Ishikawa (cell line): Measurements from ENCODE around the gene KCNJ15.
A peak's percentile ranks its signal among the peaks of the same experiment; 100 is the strongest.

ENCODE experiments used
- CEBPB ChIP-seq: IDR thresholded peaks from 2 replicates; pipeline ENCODE4 v1.6.1; 2012
- CREB1 ChIP-seq: IDR thresholded peaks from 2 replicates; pipeline ENCODE4 v1.6.1; 2012; ENCODE audit warnings: low read depth
- EGR1 ChIP-seq: IDR thresholded peaks from 2 replicates; pipeline ENCODE4 v1.6.1; 2012
- EP300 ChIP-seq: IDR thresholded peaks from 2 replicates; pipeline ENCODE4 v1.6.1; 2012; ENCODE audit warnings: borderline replicate concordance
- FOXM1 ChIP-seq: IDR thresholded peaks from 2 replicates; pipeline ENCODE4 v1.6.1; 2012; ENCODE audit warnings: low read depth, borderline replicate concordance
- NFIC ChIP-seq: IDR thresholded peaks from 2 replicates; pipeline ENCODE4 v1.6.1; 2012
- RAD21 ChIP-seq: IDR thresholded peaks from 2 replicates; pipeline ENCODE4 v1.6.1; 2012; ENCODE audit warnings: low read depth
- TAF1 ChIP-seq: IDR thresholded peaks from 2 replicates; pipeline ENCODE4 v1.6.1; 2012; ENCODE audit warnings: low read depth, mild to moderate bottlenecking
- TCF12 ChIP-seq: IDR thresholded peaks from 2 replicates; pipeline ENCODE4 v1.6.1; 2012; ENCODE audit warnings: low read depth
- TEAD4 ChIP-seq: IDR thresholded peaks from 2 replicates; pipeline ENCODE4 v1.6.1; 2012
- YY1 ChIP-seq: IDR thresholded peaks from 2 replicates; pipeline ENCODE4 v1.6.1; 2012; ENCODE audit warnings: low read depth
- ZBTB7A ChIP-seq: IDR thresholded peaks from 2 replicates; pipeline ENCODE4 v1.6.1; 2012; ENCODE audit warnings: low read depth
- TF ChIP-seq, protein P1 (sequence below): IDR thresholded peaks from 2 replicates; pipeline ENCODE4 v1.6.1; 2012; ENCODE audit warnings: low read depth, mild to moderate bottlenecking
- TF ChIP-seq, protein P2 (sequence below): IDR thresholded peaks from 2 replicates; pipeline ENCODE4 v1.6.1; 2012
- TF ChIP-seq, protein P3 (sequence below): IDR thresholded peaks from 2 replicates; pipeline ENCODE4 v1.6.1; 2012

KCNJ15 gene

DNA sequence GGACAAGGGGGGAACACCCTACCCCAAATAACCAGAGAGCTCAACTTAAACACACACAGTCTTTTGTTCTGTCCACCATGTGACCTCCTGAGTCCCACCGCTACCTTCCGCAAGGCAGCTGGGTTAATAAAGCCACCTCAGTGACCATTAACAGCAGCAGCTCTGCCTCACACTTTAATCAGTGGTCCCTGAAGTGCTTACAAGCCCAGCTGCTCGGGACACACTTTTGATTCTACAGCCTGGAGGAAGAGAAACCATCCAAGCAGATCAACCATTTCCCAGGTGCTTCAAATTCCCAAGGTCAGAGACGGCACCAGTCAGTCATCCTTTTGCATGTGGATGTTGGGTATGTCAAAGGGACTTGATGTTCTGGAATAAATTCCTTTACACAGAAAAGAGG is 70.1 kb downstream of the KCNJ15 start:
- no peak for TF ChIP-seq TEAD4
- TF ChIP-seq ZBTB7A = no peak
- no peak for TF ChIP-seq NFIC
- TF ChIP-seq RAD21 = no peak
- TF ChIP-seq CEBPB = no peak
- TF ChIP-seq TAF1 = no peak
- no peak for TF ChIP-seq TCF12
- TF ChIP-seq, protein P1, sequence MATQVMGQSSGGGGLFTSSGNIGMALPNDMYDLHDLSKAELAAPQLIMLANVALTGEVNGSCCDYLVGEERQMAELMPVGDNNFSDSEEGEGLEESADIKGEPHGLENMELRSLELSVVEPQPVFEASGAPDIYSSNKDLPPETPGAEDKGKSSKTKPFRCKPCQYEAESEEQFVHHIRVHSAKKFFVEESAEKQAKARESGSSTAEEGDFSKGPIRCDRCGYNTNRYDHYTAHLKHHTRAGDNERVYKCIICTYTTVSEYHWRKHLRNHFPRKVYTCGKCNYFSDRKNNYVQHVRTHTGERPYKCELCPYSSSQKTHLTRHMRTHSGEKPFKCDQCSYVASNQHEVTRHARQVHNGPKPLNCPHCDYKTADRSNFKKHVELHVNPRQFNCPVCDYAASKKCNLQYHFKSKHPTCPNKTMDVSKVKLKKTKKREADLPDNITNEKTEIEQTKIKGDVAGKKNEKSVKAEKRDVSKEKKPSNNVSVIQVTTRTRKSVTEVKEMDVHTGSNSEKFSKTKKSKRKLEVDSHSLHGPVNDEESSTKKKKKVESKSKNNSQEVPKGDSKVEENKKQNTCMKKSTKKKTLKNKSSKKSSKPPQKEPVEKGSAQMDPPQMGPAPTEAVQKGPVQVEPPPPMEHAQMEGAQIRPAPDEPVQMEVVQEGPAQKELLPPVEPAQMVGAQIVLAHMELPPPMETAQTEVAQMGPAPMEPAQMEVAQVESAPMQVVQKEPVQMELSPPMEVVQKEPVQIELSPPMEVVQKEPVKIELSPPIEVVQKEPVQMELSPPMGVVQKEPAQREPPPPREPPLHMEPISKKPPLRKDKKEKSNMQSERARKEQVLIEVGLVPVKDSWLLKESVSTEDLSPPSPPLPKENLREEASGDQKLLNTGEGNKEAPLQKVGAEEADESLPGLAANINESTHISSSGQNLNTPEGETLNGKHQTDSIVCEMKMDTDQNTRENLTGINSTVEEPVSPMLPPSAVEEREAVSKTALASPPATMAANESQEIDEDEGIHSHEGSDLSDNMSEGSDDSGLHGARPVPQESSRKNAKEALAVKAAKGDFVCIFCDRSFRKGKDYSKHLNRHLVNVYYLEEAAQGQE = no peak
- TF ChIP-seq, protein P2, sequence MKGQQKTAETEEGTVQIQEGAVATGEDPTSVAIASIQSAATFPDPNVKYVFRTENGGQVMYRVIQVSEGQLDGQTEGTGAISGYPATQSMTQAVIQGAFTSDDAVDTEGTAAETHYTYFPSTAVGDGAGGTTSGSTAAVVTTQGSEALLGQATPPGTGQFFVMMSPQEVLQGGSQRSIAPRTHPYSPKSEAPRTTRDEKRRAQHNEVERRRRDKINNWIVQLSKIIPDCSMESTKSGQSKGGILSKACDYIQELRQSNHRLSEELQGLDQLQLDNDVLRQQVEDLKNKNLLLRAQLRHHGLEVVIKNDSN = no peak
- TF ChIP-seq EGR1 = no peak
- TF ChIP-seq EP300 = no peak
- no peak for TF ChIP-seq CREB1

DNA sequence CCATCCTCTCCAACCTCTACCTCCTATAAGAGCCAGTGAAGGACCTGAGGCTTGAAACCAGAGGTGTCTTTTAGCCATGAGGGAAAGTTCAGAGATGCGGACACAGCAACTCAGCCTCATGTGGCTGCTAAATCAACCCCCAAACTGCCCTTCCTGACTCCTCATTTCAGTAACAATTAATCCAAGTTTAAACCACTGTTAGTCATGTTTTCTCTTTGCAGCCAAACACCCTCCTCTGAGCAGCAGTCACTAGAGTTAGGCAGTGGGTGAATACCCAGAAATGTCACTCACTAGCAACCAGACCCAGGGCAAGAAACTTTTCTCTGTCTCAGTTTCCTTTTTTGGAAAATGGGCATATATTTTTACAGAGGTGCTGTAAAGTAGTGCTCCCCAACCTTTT is 71.2 kb downstream of the KCNJ15 start:
- TF ChIP-seq TCF12 = no peak
- TF ChIP-seq EGR1 = no peak
- TF ChIP-seq, protein P1 = no peak
- TF ChIP-seq, protein P2 = no peak
- TF ChIP-seq TEAD4 = no peak
- TF ChIP-seq, protein P3, sequence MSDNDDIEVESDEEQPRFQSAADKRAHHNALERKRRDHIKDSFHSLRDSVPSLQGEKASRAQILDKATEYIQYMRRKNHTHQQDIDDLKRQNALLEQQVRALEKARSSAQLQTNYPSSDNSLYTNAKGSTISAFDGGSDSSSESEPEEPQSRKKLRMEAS = no peak

DNA sequence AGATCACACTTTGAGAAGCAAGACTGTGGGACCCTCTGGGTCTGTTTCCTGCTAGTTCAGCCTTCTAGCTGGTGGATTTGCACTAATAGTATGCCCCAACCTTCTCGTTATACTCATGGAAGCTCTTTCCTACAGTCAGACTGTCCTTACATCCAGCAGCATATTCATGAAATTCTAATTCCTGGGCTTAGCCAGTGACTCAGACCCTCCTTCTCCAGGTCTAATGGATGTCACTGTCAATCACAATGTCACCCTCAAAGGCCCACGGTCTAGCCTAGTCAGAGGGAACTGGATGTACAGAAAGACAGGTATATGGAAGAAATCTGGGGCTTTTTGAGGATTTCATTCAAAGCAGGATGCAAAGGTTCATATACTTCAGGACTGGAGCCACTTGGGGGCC is 72.4 kb downstream of the KCNJ15 start:
- no peak for TF ChIP-seq NFIC
- TF ChIP-seq EP300 = no peak
- TF ChIP-seq, protein P2 = no peak
- no peak for TF ChIP-seq TAF1
- no peak for TF ChIP-seq FOXM1
- TF ChIP-seq RAD21 = no peak
- TF ChIP-seq YY1 = no peak
- TF ChIP-seq TCF12 = no peak
- no peak for TF ChIP-seq TEAD4
- no peak for TF ChIP-seq EGR1
- TF ChIP-seq ZBTB7A = no peak

DNA sequence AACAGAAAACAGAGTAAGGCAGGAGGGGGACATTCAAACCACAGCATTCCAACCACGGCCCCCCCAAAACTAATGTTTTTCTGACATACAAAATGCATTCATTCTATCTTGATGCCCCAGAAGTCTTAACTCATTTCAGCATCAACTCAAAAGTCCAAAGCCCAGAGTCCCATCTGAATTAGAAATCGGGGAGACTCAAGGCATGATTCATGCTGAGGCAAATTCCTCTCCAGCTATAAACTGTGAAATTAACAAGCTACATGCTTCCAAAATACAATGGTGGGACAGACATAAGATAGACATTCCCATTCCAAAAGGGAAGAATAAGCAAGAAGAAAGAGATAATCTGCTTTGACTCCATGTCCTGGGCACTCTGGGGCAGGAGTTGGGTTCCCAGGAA is 73.9 kb downstream of the KCNJ15 start:
- TF ChIP-seq NFIC (no peak), FOXM1 (no peak)

DNA sequence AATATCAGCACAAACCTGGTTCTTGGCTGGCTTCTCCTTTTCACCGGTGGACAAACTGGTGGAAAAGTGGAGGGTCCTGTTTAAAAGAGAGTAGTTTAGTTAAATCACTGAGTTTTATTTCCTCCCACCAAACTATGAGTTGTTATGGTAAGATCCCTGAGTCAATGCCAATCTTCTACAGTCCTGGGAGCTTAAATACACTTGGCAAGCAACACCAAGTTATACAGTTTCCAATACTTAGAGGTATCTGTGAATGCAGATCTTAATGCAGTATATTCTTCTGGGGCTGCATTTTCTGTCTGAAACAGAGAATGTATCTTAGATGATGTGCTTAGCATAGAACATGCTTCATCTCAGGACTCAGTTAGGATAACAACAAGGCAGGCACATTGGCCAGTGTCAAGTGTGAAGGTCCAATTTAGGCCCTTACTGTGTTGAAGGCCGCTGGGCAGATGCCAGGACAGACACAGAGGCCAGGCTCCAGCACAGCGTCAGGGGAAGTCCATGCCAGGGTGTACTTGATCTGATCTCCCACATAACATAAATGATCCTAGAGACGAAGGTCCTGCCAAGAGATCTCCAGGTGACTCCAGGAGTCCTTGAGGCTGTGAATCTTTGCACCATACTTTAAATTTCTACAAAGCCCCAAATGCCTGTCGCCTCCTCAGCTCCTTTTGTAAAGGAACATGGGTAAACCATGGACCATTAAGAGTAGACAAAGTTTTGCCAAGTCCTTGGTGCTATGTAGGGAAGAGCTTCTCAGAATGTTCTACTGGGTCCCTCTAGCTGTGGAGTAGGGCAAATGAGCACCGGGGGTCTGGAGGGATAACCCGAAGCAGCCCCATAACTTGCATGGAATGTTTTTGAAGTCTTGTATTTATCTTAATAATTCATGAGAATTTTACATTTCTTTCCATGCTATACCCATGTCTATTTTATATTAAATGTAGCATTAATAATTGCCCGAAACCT is 76.8 kb downstream of the KCNJ15 start:
- TF ChIP-seq, protein P2 = no peak
- TF ChIP-seq RAD21 = peak; percentile 23

DNA sequence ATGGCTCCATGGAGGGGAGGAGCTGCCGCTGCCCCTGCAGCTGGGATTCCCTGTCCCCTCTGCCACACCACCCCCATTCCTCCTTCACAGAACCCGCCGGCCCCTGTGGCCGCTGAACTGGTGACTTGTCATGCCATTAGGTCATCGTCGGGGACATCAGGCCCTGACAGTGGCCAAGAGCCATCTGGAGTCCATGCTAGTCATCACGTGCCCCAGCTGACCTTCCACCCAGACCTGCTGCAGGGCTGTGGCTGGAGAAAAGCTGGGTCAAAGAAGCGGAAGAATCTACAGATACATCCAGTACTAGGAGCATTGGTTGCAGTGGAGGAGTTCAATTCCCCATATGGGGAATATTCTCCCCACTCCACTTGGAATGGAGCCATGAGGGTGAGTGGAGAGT is 78.1 kb downstream of the KCNJ15 start:
- TF ChIP-seq RAD21 = no peak
- no peak for TF ChIP-seq CREB1
- no peak for TF ChIP-seq EP300
- TF ChIP-seq FOXM1 = no peak
- no peak for TF ChIP-seq TCF12
- no peak for TF ChIP-seq NFIC
- TF ChIP-seq YY1 = no peak
- TF ChIP-seq ZBTB7A = no peak
- TF ChIP-seq TAF1 = no peak
- TF ChIP-seq EGR1 = no peak
- no peak for TF ChIP-seq TEAD4
- TF ChIP-seq, protein P1 = no peak
- TF ChIP-seq, protein P2 = no peak
- TF ChIP-seq, protein P3 = no peak
